SHP77 treated with DMSO at 0.1 percent for 48 hours (cell line): ENCODE data around the gene ZSCAN18.

Source experiments
- DNase-seq: peaks from one replicate; lab custom pipeline; 2025; lab: John Stamatoyannopoulos, UW

The ZSCAN18 gene

GRCh38 chr19:58086825-58087710, 11.0 kb downstream of the ZSCAN18 start:
- no peak for DNase-seq

GRCh38 chr19:58085348-58085875, 12.6 kb downstream of the ZSCAN18 start:
- DNase-seq: no peak

- no peak for DNase-seq
Observed at GRCh38 chr19:58084596-58085347, 13.3 kb downstream of the ZSCAN18 start.

DNA sequence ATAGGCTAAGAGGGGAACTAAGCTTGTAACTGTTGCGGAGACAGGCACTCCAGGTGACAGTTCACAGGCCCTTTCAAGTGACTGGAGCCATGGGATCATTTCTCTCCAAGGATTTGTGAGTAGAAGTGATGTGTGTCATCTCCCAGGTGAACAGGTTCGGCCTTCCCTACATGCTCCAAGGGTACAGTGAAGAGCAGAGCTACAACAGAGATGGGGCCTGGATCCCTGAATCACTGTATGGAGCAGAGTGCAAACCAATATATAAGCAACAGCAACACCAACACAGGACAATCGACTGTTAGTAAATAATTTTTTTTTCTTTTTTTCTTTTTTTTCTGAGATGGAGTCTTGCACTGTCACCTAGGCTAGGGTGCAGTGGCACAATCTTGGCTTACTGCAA, 15.0 kb downstream of the ZSCAN18 start:
- no peak for DNase-seq

DNA sequence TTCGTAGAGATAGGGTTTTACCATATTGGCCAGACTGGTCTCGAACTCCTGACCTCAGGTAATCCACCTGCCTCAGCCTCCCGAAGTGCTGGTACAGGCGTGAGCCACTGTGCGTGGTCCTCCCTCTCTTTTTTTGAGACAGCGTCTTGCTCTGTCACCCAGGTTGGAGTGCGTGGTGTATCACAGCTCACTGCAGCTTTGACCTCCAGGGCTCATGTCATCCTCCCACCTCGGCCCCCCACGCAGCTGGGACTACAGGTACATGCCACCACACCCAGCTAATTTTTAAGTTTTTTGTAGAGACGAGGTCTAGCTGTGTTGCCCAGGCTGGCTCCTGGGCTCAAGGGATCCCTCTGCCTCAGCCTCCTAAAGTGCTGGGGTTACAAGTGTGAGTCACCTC, 18.2 kb downstream of the ZSCAN18 start:
- DNase-seq: no peak

GRCh38 chr19:58067240-58067912, 30.7 kb downstream of the ZSCAN18 start:
- DNase-seq: no peak

DNA sequence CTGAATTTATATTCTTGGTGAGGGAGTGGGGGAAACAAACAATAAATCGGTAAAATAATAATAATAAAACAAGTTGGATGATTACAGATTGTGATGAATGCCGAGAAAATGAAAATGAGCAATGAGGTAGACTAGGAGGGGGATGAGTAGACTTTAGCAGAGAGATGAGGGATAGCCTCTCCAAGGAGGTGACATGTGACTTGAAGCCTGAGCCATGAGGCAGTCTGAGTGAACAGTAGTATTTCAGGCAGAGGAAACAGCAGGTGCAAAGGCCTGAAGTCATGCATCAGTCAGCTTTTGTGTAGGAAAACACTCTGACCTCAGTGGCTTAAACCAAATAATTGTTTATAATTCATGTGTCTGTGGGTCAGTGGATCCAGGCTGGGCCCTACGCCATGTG, 34.3 kb downstream of the ZSCAN18 start:
- DNase-seq: no peak

GRCh38 chr19:58060231-58060630, 37.8 kb downstream of the ZSCAN18 start:
- DNase-seq: no peak

DNA sequence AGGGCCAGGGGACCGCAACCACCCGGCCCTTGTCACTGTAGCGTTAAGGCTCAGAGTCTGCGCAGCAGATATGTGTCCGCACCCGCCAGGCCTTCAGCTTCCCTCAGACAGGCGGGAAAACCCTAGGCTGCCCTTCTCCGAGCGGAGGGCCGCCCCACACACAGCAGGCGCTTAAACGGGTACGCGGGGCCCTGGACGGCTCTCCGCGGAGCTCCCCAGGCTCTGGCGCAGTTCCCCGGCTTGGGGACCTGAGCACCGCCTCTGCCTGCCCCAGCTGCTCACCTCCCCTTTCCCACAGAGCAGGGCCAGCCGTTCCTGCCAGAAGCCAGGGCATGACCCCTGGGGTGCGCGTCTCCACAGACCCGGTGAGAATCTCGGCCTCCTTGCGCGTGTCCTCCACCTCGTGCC, 38.4 kb downstream of the ZSCAN18 start:
- no peak for DNase-seq

- DNase-seq: no peak
Observed at GRCh38 chr19:58059003-58059670, 38.9 kb downstream of the ZSCAN18 start, which contains the start of gene ZNF135. Gene ZNF135, plus strand, starts transcription at chr19:58059282. Its CDS starts 721 bp downstream, at chr19:58060003.

DNA sequence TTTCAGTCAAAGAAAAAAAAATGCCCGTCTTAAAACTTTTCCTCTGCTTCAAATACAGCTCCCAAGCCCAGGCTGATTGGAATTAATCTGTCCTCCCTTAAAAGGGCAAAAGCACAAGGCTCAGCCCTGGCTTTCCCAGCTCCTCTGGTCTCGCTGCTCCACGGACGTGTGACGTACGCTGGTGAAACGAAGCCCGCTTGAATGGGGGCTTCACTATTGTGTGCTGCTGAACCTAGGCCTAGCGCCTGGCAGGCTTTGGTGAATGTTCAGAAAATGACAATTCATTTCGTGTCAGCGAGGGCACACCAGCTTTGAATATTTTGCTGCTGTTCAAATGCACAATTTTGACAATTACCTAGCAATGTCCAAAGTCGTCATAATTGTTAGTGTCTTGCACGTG, 39.6 kb downstream of the ZSCAN18 start:
- DNase-seq: no peak

DNA sequence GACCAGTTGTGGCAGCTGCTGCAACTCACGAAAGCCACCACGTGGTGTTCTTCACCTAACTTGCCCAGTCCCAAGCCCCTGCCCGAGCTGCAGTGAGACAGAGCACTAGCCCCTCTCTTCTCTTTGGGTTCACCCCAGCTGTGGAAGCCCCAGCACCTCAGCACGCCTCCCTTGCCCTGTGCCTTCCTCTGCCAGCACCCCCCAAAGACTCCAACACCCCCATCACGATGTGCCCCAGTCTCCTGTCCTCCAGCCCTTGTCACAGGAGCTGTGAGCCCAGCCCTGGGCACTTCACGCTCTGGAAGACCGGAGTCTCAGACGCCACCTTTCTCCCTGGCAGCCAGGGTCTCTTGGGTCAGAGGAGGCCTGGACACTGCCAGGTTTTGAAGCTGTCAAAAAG, 41.2 kb downstream of the ZSCAN18 start:
- DNase-seq: no peak

DNA sequence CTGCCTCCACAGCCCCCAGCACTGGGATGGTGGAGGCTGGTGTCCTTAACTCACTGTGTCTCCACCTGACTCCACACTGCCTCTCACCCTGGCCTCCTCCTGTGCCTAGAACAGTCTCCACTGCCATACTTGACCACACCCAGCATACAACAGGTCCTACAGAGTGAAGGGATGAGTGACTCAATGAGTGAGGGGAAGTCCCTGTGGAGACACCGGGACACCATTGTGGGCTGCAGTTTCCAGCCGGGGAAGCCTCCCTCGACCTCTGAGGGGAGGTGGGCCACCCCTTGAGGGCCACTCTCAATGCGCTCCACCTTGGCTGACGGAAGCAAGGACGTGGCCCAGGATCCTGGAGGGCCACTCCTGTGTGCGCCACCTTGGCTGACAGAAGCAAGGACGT, 41.8 kb downstream of the ZSCAN18 start:
- no peak for DNase-seq

GRCh38 chr19:58054901-58055874, 42.8 kb downstream of the ZSCAN18 start:
- no peak for DNase-seq

- DNase-seq: no peak
Observed at GRCh38 chr19:58053480-58054156, 44.4 kb downstream of the ZSCAN18 start.

GRCh38 chr19:58052256-58052655, 45.8 kb downstream of the ZSCAN18 start:
- no peak for DNase-seq

GRCh38 chr19:58047672-58048071, 50.4 kb downstream of the ZSCAN18 start:
- DNase-seq: no peak

DNA sequence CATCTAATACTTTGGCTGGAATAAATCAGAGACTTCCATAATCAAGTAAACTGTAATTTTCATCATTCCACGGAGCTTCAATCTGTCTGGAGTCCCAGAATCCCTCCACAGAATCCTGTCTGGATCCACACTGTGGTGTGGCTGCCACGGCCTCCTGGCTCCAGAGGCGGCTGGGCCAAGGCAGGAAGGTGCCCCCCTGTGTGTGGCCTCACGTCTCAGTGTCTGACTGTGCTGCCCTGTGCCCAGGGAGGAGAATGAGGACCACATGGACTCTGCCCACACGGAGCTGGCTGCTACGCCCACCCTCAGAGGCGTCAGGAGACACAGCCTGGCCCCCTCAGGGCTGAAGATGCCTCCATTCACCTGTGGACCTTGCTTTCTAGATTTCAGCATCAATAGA, 51.2 kb downstream of the ZSCAN18 start:
- no peak for DNase-seq

DNA sequence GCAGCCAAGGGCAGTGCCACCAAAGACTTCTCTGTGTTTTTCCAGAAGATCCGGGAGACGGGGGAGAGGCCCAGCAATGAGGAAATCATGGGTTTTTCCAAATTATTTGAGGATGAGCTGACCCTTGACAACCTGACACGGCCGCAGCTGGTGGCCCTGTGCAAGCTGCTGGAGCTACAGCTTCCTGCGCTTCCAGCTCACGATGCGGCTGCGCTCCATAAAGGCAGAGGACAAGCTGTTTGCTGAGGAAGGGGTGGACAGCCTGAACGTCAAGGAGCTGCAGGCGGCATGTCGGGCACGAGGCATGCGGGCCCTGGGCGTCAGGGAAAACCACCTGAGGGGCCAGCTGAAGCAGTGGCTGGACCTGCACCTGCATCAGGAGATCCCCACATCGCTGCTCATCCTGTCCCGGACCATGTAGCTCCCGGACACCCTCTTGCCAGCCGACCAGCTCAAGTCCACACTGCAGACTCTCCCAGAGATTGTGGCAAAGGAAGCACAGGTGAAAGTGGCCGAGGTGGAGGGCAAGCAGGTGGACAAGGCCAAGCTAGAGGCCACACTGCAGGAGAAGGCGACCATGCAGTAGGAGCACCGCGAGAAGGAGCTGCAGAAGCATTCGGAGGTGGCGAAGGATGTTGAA, 52.5 kb downstream of the ZSCAN18 start:
- DNase-seq: no peak
